Adipose tissue (tissue), 3 donors: ENCODE measurements around the gene ZIC5. TPM values are rescaled to one million over a fixed set of nuclear protein-coding genes. Genes with fewer than 3 reads are reported as not detected.

Experiments
- H3K27ac ChIP-seq: one replicate; pipeline ENCODE4 v1.5.1; 2013; ENCODE audit warnings: low read depth, low read length
- WGBS, 3 donors: extraction: QIAGEN DNeasy Blood & Tissue Kit; methylation state at CpG; one replicate each; pipeline ENCODE4 v1.1.7; 2013; 5-methylcytosine and 5-hydroxymethylcytosine counted together
- polyA plus RNA-seq, 3 donors: library from polyadenylated mRNA; stranded (reverse); fragments of 200-250 nt; gene quantifications; one replicate each; pipeline ENCODE4 v1.2.3, GENCODE V29; 2013
- donor health status: healthy with polysubstance abuse.
- donor health status: Bipolar disorder and iron deficiency.
- donor health status: healthy.

The ZIC5 gene
- polyA plus RNA-seq, 3 donors, result not detected

GRCh38 chr13:99922631-99923404, 48.7 kb downstream of the ZIC5 start:
- no peak overlapping the region for H3K27ac ChIP-seq
- 75 to 81% (median 79%) methylated on average over 19 to 20 of the region's 20 CpGs for WGBS, 3 donors

- WGBS, 3 donors, result 68 to 88% (median 82%) methylated on average over 2 of the region's 2 CpGs
- no peak overlapping the region for H3K27ac ChIP-seq
These were observed 52.4 kb downstream of the ZIC5 start for GRCh38 chr13:99919132-99919531.

- 34 to 45% (median 41%) methylated on average over 10 of the region's 10 CpGs for WGBS, 3 donors
- H3K27ac ChIP-seq, result no peak overlapping the region
These were observed 55.0 kb downstream of the ZIC5 start for GRCh38 chr13:99916366-99917103.

- 72 to 84% (median 79%) methylated on average over 7 of the region's 7 CpGs for WGBS, 3 donors
- no peak overlapping the region for H3K27ac ChIP-seq
These were observed 58.4 kb downstream of the ZIC5 start for GRCh38 chr13:99913167-99913566.

Other genes starting within 250 kb of the ZIC5 start
- gene ZIC2, start 10.0 kb upstream of the ZIC5 start, polyA plus RNA-seq, result under 1 TPM in 1 of 3 donors, not detected in 2; 0.11 TPM
- 10 to 100 TPM; 15.4 to 52.1 (median 26.1) TPM for gene PCCA, start 117.3 kb upstream of the ZIC5 start, polyA plus RNA-seq